NCI-H2227 (cell line): Measurements from ENCODE around the gene ADAMTS12.
"Not testable (repeated sequence)": the region's sequence is repeated elsewhere in the genome, so short reads cannot be mapped to it uniquely, and the experiment has no call there.

Experiments
- DNase-seq: peaks from one replicate; lab custom pipeline; 2025; ENCODE audit not compliant: unreplicated experiment; lab: John Stamatoyannopoulos, UW

The ADAMTS12 gene

GRCh38 chr5:33539790-33540189 is 352.0 kb downstream of the ADAMTS12 start:
- not testable (repeated sequence) for DNase-seq

DNA sequence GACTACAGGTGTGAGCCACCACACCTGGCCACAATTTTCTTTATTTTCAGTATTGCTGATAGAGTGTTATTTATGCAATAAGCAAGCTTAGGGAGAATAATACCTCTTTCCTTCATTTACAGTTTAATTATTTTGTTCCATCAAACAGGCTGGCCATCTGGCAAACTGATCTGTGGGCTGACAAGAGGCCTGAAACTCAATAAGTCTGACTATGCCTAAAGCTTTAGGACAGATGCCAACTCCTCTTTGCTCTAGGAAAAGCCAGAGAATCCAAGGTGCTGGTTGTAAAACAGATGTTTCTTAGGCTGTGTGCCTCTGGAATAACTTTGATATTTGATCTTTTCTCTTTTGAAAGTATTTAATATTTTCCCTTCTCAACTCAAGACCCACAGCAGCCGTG is 352.6 kb downstream of the ADAMTS12 start:
- DNase-seq, result no peak

DNA sequence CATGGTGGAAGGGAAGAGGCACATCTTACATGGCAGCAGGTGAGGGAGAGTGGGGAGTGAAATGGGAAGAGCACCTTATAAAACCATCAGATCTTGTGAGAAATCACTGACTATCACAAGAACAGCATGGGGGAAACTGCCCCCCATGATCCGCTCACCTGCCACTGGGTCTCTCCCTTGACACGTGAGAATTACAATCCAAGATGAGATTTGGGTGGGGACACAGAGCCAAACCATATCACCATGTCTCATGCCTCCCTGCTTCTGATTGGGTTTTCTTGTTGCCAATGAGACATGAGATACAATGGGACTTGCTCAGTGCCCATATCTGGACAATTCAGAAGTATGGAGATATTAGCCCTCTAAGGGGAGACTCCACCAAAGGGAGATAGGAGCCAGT is 353.6 kb downstream of the ADAMTS12 start:
- DNase-seq, result no peak

GRCh38 chr5:33537240-33537639 is 354.6 kb downstream of the ADAMTS12 start:
- DNase-seq, result no peak

DNA sequence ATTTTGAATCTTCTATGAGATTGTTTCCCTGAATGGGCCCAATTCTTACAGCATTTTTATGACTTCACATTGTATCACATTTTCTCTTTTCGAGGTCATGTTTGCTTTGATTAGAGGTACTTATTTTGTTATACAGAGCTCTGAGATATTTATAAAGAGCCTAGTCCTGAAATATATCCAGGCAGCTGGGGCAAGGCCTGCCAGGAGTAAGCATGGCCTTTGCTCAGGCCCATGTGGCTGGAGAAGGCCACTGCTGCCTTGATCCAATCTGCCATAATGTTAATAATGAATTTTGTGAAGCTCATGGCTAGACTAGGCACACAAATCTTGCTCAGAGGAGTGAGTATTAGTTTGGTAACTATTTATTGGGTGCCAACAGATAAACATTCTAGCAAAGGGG is 355.0 kb downstream of the ADAMTS12 start:
- no peak for DNase-seq

DNA sequence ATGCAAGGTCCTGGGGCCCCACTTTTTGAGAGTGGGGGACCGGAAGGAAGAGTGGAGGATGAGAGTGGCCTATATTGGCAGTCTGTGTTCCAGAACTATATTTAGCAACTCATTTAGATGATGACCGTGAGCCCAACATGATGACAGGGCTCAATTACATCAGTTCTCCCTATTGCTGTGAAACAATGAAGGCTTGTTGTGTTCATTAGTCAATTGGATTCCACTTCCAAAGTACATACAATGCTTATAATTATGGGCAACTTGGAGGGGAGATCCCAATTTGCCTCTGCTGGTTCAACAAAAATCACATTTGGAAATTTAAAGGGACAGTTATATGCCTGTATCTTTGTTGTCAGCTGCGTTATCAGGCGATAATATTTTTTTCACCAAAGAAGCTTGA is 360.0 kb downstream of the ADAMTS12 start:
- no peak for DNase-seq

DNA sequence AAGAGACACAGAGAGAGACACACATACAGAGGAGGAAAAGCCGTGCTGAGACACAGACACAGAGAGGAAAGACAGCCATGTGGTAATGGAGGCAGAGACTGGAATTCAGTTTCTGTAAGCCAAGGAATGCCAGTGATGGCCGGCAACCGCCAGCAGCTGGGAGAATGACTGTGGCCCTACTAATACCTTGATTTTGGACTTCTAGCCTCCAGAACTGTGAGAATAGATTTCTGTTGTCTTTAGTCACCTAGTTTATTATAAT is 360.8 kb downstream of the ADAMTS12 start:
- no peak for DNase-seq

GRCh38 chr5:33530183-33531036 is 361.4 kb downstream of the ADAMTS12 start:
- DNase-seq, result no peak

- no peak for DNase-seq
Observed at GRCh38 chr5:33527696-33528095, 364.1 kb downstream of the ADAMTS12 start.

DNA sequence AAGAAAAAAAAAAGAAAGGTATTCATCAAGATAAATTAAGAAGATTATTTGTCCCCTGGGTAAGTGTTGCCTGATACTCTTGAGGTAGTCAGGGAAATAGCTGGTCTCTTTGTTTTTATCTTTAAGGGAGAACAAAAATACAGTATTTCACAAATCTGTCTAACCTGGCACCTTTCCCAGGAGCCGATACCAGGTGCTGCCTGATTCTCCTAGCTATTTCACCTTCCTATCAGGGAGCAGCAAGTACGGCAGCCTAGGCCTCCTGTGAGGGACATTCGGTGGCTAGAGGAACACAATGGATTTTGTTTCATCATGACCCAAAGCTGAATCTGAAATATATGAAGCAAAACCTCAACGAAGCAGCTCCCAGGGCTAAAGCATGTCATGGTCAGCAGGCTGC is 365.0 kb downstream of the ADAMTS12 start:
- no peak for DNase-seq

DNA sequence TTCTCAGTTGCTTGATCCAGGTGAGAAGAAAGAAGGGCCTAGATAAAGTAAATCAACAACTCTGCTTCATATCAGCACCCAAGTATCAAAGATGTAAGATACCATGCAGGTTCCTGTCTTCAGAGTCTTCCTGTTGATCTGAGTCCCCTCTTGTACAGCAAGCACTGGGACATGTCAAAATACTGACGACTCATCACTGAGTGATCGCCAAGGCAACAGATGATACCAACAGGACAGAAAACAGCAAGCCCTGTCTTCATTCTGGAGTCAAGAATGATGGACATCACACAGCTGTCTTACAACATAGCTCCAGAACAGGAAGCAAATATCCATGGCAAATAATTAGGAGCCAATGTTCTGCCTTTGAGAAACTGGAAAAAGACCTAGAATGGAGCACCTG is 367.3 kb downstream of the ADAMTS12 start:
- no peak for DNase-seq

DNA sequence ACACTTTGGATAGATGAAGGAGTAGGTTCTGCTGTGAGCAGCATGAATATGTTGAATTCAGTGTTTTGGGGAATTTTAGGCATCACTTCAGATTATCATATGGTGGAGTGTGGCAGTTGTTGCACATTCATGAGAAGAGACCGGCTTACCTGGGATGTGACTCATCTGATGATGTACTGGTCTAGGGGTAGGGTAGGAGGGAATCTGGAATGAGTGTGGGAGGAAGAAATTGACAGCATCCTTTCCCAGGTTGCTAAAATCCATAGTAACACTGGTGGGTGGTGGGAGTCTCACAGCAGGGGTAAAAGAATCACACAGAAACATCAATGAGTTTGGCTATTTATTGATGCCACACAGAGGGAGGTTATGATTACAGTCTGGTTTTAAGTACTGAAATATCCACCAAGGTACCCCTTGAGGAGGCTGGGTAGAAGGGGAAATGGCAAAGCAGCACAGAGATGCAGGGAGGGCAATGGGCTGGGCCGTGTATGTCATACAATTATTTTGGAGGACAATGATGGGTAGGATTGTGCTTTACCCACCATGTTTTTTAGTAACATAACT is 368.5 kb downstream of the ADAMTS12 start:
- no peak for DNase-seq

- no peak for DNase-seq
Observed at GRCh38 chr5:33516421-33516820, 375.4 kb downstream of the ADAMTS12 start.

DNA sequence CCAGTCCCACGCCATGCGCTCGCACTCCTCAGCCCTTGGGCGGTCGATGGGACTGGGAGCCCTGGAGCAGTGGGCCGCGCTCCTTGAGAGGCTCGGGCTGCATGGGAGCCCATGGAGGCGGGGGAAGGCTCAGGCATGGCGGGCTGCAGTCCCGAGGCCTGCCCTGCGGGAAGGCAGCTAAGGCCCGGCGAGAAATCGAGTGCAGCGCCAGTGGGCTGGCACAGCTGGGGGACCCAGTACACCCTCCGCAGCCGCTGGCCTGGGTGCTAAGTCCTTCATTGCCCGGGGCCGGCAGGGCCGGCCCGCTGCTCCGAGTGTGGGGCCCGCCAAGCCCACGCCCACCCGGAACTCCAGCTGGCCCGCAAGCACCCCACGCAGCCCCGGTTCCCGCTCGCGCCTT is 376.4 kb downstream of the ADAMTS12 start:
- not testable (repeated sequence) for DNase-seq

- DNase-seq, result no peak
Observed at GRCh38 chr5:33513462-33514185, 378.2 kb downstream of the ADAMTS12 start.

- no peak for DNase-seq
Observed at GRCh38 chr5:33509036-33509435, 382.8 kb downstream of the ADAMTS12 start.

DNA sequence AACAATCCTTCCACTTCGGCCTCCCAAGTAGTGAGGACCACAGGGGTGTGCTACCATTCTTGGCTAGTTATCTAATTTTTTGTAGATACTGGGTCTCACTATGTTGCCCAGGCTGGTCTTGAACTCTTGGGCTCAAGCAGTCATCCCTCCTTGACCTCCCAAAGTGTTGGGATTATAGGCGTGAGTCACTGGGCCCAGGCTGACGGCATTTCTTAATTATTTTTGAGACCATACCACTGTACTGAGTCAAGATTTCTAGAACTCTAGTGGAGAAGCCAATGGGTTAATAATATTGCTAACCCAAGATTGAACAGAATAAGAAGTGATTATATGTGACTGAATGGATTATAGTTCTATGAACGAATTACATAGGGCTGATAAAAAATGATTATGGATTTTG is 384.4 kb downstream of the ADAMTS12 start:
- DNase-seq, result no peak

- DNase-seq, result no peak
Observed at GRCh38 chr5:33504570-33504969, 387.2 kb downstream of the ADAMTS12 start.

DNA sequence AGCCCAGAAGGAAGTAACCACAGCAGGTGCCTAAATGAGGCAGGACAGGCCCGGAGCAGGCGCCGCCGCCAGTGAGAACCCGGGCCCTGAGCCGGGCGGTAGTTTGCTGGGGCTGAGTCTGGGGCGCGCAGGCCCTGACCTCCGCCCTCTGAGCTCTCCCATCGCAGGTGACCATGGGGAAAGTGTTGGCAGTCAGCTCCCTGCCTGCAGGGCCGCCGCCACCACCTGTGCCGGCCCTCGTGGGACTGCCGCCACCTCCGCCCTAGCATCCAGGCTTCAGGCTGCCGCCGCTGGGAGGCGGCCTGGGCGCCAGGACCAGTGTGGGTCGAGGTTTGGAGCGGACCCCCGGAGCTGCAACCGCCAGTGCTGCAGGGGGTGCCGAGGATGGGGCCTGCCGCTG is 389.9 kb downstream of the ADAMTS12 start:
- DNase-seq, result no peak

- no peak for DNase-seq
Observed at GRCh38 chr5:33501260-33501659, 390.5 kb downstream of the ADAMTS12 start.

GRCh38 chr5:33494466-33494865 is 397.3 kb downstream of the ADAMTS12 start:
- no peak for DNase-seq

- no peak for DNase-seq
Observed at GRCh38 chr5:33491941-33492340, 399.8 kb downstream of the ADAMTS12 start.
